Pancreas (tissue), 10 donors: ENCODE data around the gene CC2D1A. TPM values are rescaled to one million over a fixed set of nuclear protein-coding genes. Genes with fewer than 3 reads are reported as not detected.
A peak's percentile ranks its signal among the peaks of the same experiment; 100 is the strongest.

Source experiments
- ATAC-seq, 4 donors: fragments of 200-7000 bp; cut with Tn5 transposase; one replicate each; pipeline versions ENCODE4 v1.8.0 to v1.9.1; 2020; ENCODE audit warnings: mild to moderate bottlenecking in 4 of 4, moderate library complexity in 4 of 4
- DNase-seq, 6 donors: peaks; one replicate each; pipeline ENCODE4 v3.0.0-alpha.2; 2020
- FAIRE-seq: peaks from 2 replicates; lab custom pipeline; 2012; peaks lifted over from hg19 to GRCh38; lab: Jason Lieb, UNC
- H3K27ac ChIP-seq, 4 donors: fragments of 200-600 bp; sonication (generic); 1 replicate in 3 of 4; 2 replicates in 1 of 4; pipeline versions ENCODE4 v1.5.0 to v1.8.0; 2020
- H3K27me3 ChIP-seq, 4 donors: fragments of 200-600 bp; one replicate each; pipeline ENCODE4 v1.8.0; 2021
- H3K36me3 ChIP-seq, 3 donors: fragments of 200-600 bp; sonication (generic) in 1 of 3; one replicate each; pipeline versions ENCODE4 v1.5.0 to v1.8.0; 2020 to 2021
- H3K4me1 ChIP-seq, 3 donors: fragments of 200-600 bp; one replicate each; pipeline ENCODE4 v1.8.0; 2021
- H3K4me3 ChIP-seq, 4 donors: fragments of 200-600 bp; sonication (generic) in 2 of 4; one replicate each; pipeline versions ENCODE4 v1.5.0 to v1.8.0; 2020 to 2021
- H3K9me3 ChIP-seq, 4 donors: fragments of 200-600 bp; one replicate each; pipeline ENCODE4 v1.8.0; 2021
- WGBS, 2 donors: extraction: QIAGEN DNeasy Blood & Tissue Kit; methylation state at CpG; one replicate each; pipeline ENCODE4 v1.1.7; 2013; 5-methylcytosine and 5-hydroxymethylcytosine counted together
- intact Hi-C, 3 donors: fragments of 100-400 bp; cut with DNase I; formaldehyde crosslinking; loops; one replicate each; pipeline versions ENCODE4 v1.11.1 to v1.14.2; 2022
- polyA plus RNA-seq, 2 donors: library from polyadenylated mRNA; stranded (reverse); fragments of 200-250 nt; gene quantifications; one replicate each; pipeline ENCODE4 v1.2.3, GENCODE V29; 2013
- total RNA-seq, 6 donors: library from RNA; stranded (reverse); fragmentation: NEBNext Ultra II Directional in 4 of 6; extraction: Animal tissue kit (Norgen Biotek cat#: 25700) in 4 of 6; gene quantifications; one replicate each; pipeline versions ENCODE4 v1.2.1 to v1.2.4, GENCODE V29; 2021 to 2023
- TF ChIP-seq, protein P1 (sequence below), 4 donors: fragments of 200-600 bp; sonication (generic) in 3 of 4; IDR thresholded peaks; one replicate each; pipeline versions ENCODE4 v1.5.0 to v1.8.0; 2021; ENCODE audit warnings: antibody characterized with exemption in 4 of 4
- donor health status: healthy with polysubstance abuse.
- donor health status: DM: no; HTN: no; CAD: no; lungs with moderate emphysema.
- donor health status: DM: no; HTN: no; CAD: no.
- donor health status: control.
- donor health status: control.
- donor health status: Bipolar disorder and iron deficiency.
- donor health status: DM: yes; HTN: yes; CAD: no.
- donor health status: DM: no; HTN: no; CAD: no.
- donor health status: DM: no; HTN: no; CAD: no.
- donor health status: DM: yes; HTN: yes; CAD: no.

The CC2D1A gene
- total and polyA plus RNA-seq, 8 donors = 23.0 to 78.6 (median 27.2) TPM

DNA sequence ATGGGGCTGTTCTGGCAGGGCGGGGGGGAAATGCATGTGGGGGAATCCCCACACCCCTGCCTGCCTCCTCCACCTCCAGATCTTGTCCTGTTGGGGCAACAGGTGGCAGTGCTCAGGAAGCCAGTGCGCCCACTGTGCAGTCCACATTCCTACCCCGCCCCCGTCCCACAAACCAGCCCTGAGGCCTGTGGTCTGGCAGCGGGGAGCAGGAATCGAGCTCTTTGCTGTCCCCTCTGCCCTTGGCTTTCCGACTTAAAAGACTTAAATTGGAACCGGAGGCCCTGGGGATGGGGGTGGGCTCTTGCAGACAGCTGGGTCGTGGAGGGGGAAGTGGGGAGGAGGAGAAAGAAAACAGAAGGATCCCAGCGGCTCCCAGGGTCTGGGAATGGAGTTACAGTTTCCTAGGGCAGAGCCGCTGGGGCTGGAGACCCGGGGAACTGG is 24.7 kb upstream of the CC2D1A start:
- Histone ChIP-seq H3K27ac (peak overlapping the region in 2 of 4 donors; percentile 16 to 58), H3K27me3 (no peaks in the 10 kb centered on the region), H3K9me3 (no peaks in the 10 kb centered on the region), H3K4me3 (no peak overlapping the region), H3K4me1 (peaks cover 15 to 33% (median 16%) of the 10 kb centered on the region in 3 donors), H3K36me3 (no peaks in the 10 kb centered on the region)
- no peak for FAIRE-seq
- TF ChIP-seq, protein P1, sequence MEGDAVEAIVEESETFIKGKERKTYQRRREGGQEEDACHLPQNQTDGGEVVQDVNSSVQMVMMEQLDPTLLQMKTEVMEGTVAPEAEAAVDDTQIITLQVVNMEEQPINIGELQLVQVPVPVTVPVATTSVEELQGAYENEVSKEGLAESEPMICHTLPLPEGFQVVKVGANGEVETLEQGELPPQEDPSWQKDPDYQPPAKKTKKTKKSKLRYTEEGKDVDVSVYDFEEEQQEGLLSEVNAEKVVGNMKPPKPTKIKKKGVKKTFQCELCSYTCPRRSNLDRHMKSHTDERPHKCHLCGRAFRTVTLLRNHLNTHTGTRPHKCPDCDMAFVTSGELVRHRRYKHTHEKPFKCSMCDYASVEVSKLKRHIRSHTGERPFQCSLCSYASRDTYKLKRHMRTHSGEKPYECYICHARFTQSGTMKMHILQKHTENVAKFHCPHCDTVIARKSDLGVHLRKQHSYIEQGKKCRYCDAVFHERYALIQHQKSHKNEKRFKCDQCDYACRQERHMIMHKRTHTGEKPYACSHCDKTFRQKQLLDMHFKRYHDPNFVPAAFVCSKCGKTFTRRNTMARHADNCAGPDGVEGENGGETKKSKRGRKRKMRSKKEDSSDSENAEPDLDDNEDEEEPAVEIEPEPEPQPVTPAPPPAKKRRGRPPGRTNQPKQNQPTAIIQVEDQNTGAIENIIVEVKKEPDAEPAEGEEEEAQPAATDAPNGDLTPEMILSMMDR (IDR thresholded peaks at IDR 0.05) = no peak
- no peak for ATAC-seq
- DNase-seq = no peak
- 76 to 78% methylated on average over 12 of the region's 12 CpGs for WGBS, 2 donors
- intact Hi-C loops = loop anchor here in 2 of 3 donors (5.0 kb wide), 1 partner anchor 191 kb away; the partner anchor contains the start of gene MISP3 (in 2 of the 2)

GRCh38 chr19:13881692-13882418 is 24.1 kb upstream of the CC2D1A start:
- TF ChIP-seq, protein P1 (IDR thresholded peaks at IDR 0.05) = no peak
- H3K36me3 ChIP-seq = no peaks in the 10 kb centered on the region
- H3K27ac ChIP-seq = peak overlapping the region in 2 of 4 donors; percentile 16 to 58
- H3K27me3 ChIP-seq = no peaks in the 10 kb centered on the region
- H3K4me1 ChIP-seq = peaks cover 15 to 33% (median 16%) of the 10 kb centered on the region in 3 donors
- H3K4me3 ChIP-seq = no peak overlapping the region
- DNase-seq = peak in 2 of 6 donors; percentile 60 to 79
- no peaks in the 10 kb centered on the region for H3K9me3 ChIP-seq
- intact Hi-C loops = loop anchor here in 2 of 3 donors (5.0 kb wide), 1 partner anchor 190 kb away; the partner anchor contains the start of gene MISP3 (in 2 of the 2)
- no peak for ATAC-seq
- FAIRE-seq = no peak
- 62 to 67% methylated on average over 17 of the region's 17 CpGs for WGBS, 2 donors

DNA sequence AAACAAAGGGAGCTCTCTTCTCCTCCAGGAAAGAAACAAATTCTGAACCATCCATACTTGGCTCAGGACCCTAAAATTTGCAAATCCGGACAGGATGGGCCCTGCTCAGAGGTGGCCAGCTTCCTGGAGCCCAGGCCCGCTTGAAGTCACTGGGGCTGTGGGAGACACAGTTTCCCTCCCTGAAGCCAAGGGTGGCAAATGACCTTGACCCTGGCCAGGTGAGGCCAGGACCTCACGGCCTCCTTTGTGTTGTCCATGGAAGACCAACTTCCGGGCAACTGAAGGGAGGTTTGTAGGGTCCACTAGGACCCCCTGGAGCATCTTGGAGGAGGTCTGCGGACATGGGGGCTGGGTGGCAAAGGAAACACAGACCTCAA is 23.6 kb upstream of the CC2D1A start:
- Histone ChIP-seq H3K4me1 (peaks cover 15 to 33% (median 16%) of the 10 kb centered on the region in 3 donors), H3K4me3 (no peak overlapping the region), H3K27me3 (no peaks in the 10 kb centered on the region), H3K9me3 (no peaks in the 10 kb centered on the region), H3K36me3 (no peaks in the 10 kb centered on the region), H3K27ac (peak overlapping the region in 2 of 4 donors; percentile 16 to 58)
- intact Hi-C loops = loop anchor here in 2 of 3 donors (5.0 kb wide), 1 partner anchor 190 kb away; the partner anchor contains the start of gene MISP3 (in 2 of the 2)
- FAIRE-seq = no peak
- 74 to 77% methylated on average over 5 of the region's 5 CpGs for whole genome bisulfite sequencing, 2 donors
- ATAC-seq = no peak
- TF ChIP-seq, protein P1 (IDR thresholded peaks at IDR 0.05) = no peak
- no peak for DNase-seq

DNA sequence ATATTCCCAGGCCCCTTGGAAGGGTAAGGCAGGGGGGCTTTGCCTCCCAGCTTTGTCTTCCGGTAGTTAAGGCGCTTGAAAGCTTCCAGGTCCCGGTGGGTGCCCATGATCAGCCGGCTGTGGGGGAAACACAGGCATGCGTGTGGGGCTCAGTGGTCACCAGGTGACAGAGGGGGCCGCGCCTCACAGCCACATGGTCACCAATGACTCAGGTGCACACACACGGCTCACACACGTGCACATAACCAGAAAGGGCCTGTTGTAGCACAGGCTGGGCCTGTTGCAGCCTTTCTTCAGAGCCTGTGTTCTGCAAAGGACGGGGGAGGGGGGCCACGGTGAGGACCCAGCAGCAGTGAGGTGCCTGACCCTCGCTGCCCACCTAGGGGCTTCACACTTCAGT is 23.2 kb upstream of the CC2D1A start:
- H3K4me1 ChIP-seq = peaks cover 15 to 33% (median 16%) of the 10 kb centered on the region in 3 donors
- H3K27me3 ChIP-seq = no peaks in the 10 kb centered on the region
- no peaks in the 10 kb centered on the region for H3K36me3 ChIP-seq
- no peak for FAIRE-seq
- no peak overlapping the region for H3K4me3 ChIP-seq
- H3K27ac ChIP-seq = peak overlapping the region in 2 of 4 donors; percentile 16 to 58
- no peaks in the 10 kb centered on the region for H3K9me3 ChIP-seq
- WGBS, 2 donors = 94 to 96% methylated on average over 12 of the region's 12 CpGs
- ATAC-seq = no peak
- no peak for DNase-seq
- TF ChIP-seq, protein P1 (IDR thresholded peaks at IDR 0.05) = no peak
- intact Hi-C loops = loop anchor here in 2 of 3 donors (5.0 kb wide), 1 partner anchor 189 kb away; the partner anchor contains the start of gene MISP3 (in 2 of the 2)
